HUES6 (cell line): ENCODE results near the gene RECK.

ENCODE experiments used
- H3K27ac ChIP-seq: 2 replicates; pipeline ENCODE4 v1.7.0; 2013; ENCODE audit warnings: low read depth, mild to moderate bottlenecking, low read length, inconsistent platforms
- H3K27me3 ChIP-seq: 2 replicates; pipeline ENCODE4 v1.6.1; 2013; ENCODE audit warnings: low read length; ENCODE audit not compliant: control insufficient read depth, insufficient read depth
- H3K36me3 ChIP-seq: 2 replicates; pipeline ENCODE4 v1.6.1; 2013; ENCODE audit warnings: low read length; ENCODE audit not compliant: control insufficient read depth, insufficient read depth
- H3K4me1 ChIP-seq: 2 replicates; pipeline ENCODE4 v1.6.1; 2013; ENCODE audit warnings: low read length; ENCODE audit not compliant: control insufficient read depth, insufficient read depth
- H3K4me3 ChIP-seq: 2 replicates; pipeline ENCODE4 v1.5.1; 2013; ENCODE audit warnings: low read depth, low read length
- H3K9ac ChIP-seq: one replicate; pipeline ENCODE4 v1.6.1; 2013; ENCODE audit warnings: mild to moderate bottlenecking, low read length
- H3K9me3 ChIP-seq: 2 replicates; pipeline ENCODE4 v1.6.1; 2013; ENCODE audit warnings: low read depth, low read length; ENCODE audit not compliant: control insufficient read depth, insufficient read depth

RECK gene

DNA sequence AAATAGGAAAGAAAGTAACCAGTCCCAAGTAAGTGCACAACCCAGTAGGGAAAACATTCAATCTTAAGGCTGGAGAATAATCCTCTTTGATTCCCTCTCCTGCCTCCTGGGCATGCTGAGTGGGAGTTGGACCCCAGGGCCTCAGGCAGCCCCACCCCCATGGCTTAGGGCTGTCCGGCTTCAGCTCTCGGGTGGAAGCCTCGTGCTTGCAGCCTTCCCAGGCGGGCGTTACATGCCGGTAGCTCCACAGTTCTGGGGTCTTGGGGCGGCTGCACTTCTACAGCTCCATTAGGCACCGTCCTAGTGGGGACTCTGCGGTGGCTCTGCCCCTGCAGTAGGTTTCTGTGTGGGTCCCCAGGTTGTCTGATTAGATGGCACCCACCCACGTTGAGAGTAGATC, 109.9 kb downstream of the RECK start:
- H3K4me3 ChIP-seq, result no peak overlapping the region
- H3K27me3 ChIP-seq, result peaks cover 8% of the 10 kb centered on the region; the same call in 1 of the 2 replicates
- H3K9ac ChIP-seq, result no peak overlapping the region
- H3K27ac ChIP-seq, result no peak overlapping the region
- H3K9me3 ChIP-seq, result peaks cover 9% of the 10 kb centered on the region
- no peaks in the 10 kb centered on the region for H3K36me3 ChIP-seq
- H3K4me1 ChIP-seq, result peaks cover 4% of the 10 kb centered on the region; the same call in 1 of the 2 replicates

DNA sequence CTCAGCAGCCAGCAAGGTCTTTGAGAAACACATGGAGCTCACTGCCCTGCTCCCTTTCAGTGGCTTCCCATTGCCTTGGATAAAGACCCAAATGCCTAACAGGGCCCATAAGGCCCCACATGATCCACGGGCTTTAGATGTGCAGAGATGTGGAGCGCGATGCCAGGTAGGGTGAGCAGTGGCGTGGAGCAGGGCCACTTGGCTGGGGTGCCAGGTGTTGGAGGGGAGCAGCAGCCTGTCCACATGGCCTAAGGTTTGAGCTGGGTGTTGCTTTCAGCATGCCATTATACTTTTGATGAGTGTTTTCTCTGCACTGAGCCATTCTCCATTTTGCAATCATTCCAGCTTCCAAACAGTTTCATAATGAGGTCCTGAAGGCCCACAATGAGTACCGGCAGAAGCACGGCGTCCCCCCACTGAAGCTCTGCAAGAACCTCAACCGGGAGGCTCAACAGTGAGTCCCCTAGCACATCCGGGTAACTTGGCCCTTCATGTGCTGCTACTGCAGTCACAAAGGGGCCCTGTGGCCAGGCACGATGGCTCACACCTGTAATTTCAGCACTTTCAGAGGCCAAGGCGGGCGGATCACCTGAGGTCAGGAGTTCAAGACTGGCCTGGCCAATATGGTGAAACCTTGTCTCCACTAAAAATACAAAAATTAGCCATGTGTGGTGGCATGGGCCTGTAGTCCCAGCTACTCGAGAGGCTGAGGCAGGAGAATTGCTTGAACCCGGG, 110.9 kb downstream of the RECK start:
- Histone ChIP-seq H3K9ac (no peak overlapping the region), H3K36me3 (no peaks in the 10 kb centered on the region), H3K27me3 (peaks cover 5% of the 10 kb centered on the region; the same call in 1 of the 2 replicates), H3K27ac (no peak overlapping the region), H3K9me3 (peaks cover 9% of the 10 kb centered on the region), H3K4me1 (peaks cover 4% of the 10 kb centered on the region; the same call in 1 of the 2 replicates), H3K4me3 (no peak overlapping the region)

- Histone ChIP-seq H3K27ac (no peak overlapping the region), H3K4me3 (no peak overlapping the region), H3K9me3 (peaks cover 9% of the 10 kb centered on the region), H3K4me1 (peaks cover 4% of the 10 kb centered on the region; the same call in 1 of the 2 replicates), H3K27me3 (peaks cover 5% of the 10 kb centered on the region; the same call in 1 of the 2 replicates), H3K36me3 (no peaks in the 10 kb centered on the region), H3K9ac (no peak overlapping the region)
These were observed 111.8 kb downstream of the RECK start for GRCh38 chr9:36148311-36149051.

- H3K9ac ChIP-seq, result no peak overlapping the region
- no peak overlapping the region for H3K4me3 ChIP-seq
These were observed 112.5 kb downstream of the RECK start for GRCh38 chr9:36149197-36149596.

DNA sequence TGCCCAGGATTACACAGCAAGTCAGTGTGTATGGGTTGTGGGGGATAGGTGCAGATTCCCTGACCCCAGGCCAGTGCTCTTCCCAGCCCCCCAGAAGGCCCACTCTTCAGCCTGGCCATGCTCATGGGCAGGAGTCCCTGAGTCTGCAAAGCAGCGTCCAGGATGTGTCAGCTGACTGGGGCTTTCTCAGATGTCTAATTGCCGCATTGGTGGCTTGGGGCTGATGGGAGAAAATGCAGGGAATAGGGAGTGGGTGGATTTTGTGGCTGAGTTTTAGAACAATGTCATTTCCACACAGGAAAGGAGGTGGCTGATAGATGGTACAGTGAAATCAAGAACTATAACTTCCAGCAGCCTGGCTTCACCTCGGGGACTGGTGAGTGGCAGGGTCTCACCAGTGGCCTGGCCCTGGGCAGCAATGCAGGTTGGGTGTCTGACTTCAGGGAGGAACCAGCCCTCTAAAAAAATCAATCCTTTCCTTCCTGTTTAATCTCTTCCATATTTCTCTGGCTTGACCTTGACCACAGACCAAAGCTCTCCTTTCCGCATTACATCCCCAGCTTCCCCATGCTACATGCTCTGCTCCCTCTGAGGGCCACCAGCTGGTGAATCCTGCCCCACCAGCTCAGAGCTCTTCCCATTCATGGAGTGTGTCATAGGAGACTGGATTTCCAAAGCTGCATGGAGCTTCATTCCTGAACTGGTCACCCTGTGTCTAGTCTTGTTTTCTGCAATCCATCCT, 114.0 kb downstream of the RECK start:
- no peak overlapping the region for H3K27ac ChIP-seq
- H3K4me3 ChIP-seq, result no peak overlapping the region
- no peaks in the 10 kb centered on the region for H3K27me3 ChIP-seq
- no peak overlapping the region for H3K9ac ChIP-seq
- H3K9me3 ChIP-seq, result peaks cover 3% of the 10 kb centered on the region; the same call in 1 of the 2 replicates
- H3K36me3 ChIP-seq, result no peaks in the 10 kb centered on the region
- peaks cover 4% of the 10 kb centered on the region; the same call in 1 of the 2 replicates for H3K4me1 ChIP-seq

More at GRCh38 chr9:36149197-36149596, 112.5 kb downstream of the RECK start:
- H3K36me3 ChIP-seq, result no peaks in the 10 kb centered on the region
- H3K4me1 ChIP-seq, result peaks cover 4% of the 10 kb centered on the region; the same call in 1 of the 2 replicates
- peaks cover 9% of the 10 kb centered on the region for H3K9me3 ChIP-seq
- H3K27me3 ChIP-seq, result peaks cover 3% of the 10 kb centered on the region; the same call in 1 of the 2 replicates
- H3K27ac ChIP-seq, result no peak overlapping the region

DNA sequence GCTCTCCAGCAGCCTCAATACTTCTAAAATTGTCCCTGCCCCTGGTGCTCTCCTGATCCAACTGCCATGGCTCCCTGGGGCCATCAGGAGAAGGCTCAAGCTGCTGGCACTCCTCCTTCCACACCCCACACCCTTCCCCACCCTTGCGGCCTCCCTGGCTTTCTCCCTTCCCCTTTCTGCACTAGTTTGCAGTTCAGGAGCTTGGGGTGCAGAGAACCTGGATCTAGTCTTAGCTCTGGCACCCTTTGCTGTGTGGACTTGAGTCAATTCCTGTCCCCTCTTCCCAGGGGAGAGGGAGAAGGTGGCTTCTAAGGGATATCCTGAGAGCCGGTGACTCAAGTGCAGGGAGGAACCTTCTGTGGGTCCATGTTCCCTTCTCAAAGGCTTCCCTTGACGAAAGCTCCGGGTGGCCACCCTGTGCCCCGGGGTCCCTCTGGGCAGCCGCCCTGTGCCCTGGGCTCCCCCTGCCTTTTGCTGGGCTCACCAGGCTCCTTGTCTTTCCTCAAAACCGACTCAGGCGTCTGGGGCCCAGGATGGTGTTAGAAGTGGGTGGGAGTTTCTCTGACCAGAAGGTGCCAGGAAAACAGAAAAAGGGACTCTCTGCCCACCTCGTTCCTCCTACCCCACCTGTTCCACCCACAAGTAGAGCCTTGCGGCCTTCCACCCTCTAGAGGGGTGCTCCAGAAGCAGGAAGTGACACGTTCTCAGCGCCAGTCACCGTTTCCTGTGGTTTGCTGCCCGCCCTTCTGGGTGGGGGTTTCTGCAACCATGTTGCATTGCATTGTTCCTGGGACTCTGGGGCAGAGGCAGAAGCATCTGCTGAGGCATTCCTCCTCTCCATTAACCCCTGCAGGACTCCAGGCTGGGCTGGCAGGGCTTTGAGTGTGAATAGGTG, 114.8 kb downstream of the RECK start:
- H3K4me1 ChIP-seq, result peaks cover 4% of the 10 kb centered on the region; the same call in 1 of the 2 replicates
- no peak overlapping the region for H3K27ac ChIP-seq
- peaks cover 5% of the 10 kb centered on the region; the same call in 1 of the 2 replicates for H3K36me3 ChIP-seq
- H3K4me3 ChIP-seq, result no peak overlapping the region
- no peaks in the 10 kb centered on the region for H3K27me3 ChIP-seq
- no peak overlapping the region for H3K9ac ChIP-seq
- peaks cover 5% of the 10 kb centered on the region for H3K9me3 ChIP-seq

- H3K27ac ChIP-seq, result no peak overlapping the region
- peaks cover 4% of the 10 kb centered on the region; the same call in 1 of the 2 replicates for H3K4me1 ChIP-seq
- peaks cover 5% of the 10 kb centered on the region; the same call in 1 of the 2 replicates for H3K36me3 ChIP-seq
- peaks cover 7% of the 10 kb centered on the region for H3K9me3 ChIP-seq
- H3K27me3 ChIP-seq, result no peaks in the 10 kb centered on the region
- no peak overlapping the region for H3K9ac ChIP-seq
- H3K4me3 ChIP-seq, result no peak overlapping the region
These were observed 116.2 kb downstream of the RECK start for GRCh38 chr9:36152741-36153438.

DNA sequence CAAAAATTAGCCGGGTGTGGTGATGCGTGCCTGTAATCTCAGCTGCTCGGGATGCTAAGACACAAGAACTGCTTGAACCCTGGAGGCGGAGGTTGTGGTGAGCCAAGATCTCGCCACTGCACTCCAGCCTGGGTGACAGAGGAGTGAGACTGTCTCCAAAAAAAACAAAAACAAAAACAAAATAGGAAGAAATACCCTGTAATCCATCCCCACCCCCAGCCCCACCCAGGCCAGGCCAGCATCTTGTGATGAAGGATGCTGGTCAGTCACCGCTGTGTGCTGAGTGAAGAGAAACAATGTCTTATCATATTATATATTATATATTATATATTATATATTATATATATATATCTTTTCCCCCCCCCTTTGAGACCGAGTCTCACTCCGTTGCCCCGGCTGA, 117.0 kb downstream of the RECK start:
- Histone ChIP-seq H3K9me3 (peaks cover 12% of the 10 kb centered on the region), H3K27ac (no peak overlapping the region), H3K36me3 (peaks cover 5% of the 10 kb centered on the region; the same call in 1 of the 2 replicates), H3K9ac (no peak overlapping the region), H3K4me1 (peaks cover 4% of the 10 kb centered on the region; the same call in 1 of the 2 replicates), H3K27me3 (no peaks in the 10 kb centered on the region), H3K4me3 (no peak overlapping the region)

DNA sequence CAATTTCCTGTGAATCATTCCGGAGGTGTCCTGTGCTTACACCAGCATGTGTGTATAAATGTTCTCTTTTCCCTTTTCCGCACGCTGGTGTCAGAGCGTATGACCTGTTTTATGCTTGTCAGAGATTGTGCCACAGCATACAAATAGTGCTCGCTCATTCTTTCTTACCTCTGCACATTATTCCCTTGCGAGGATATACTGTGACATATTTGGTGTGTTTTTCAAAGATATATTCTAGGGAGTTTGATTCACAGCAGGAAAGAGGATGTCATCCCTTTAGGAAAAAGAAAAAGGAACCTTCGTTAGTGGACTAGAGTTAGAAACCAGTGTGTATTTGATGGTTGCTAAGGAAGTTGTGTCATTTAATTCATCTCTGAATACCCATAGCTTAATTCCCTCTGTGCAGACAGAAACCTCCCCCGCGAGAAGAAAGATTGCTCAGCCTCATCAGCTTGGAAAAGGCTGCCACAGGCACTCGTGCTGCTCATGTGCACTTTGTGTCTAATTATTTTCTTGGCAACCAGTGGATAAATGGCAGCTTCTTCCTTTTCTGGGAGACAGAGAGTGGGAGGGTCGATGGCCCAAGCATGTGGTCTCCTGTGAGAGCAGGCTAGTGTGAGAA, 117.7 kb downstream of the RECK start:
- peaks cover 12% of the 10 kb centered on the region for H3K9me3 ChIP-seq
- no peak overlapping the region for H3K4me3 ChIP-seq
- no peaks in the 10 kb centered on the region for H3K27me3 ChIP-seq
- H3K27ac ChIP-seq, result no peak overlapping the region
- peaks cover 5% of the 10 kb centered on the region; the same call in 1 of the 2 replicates for H3K36me3 ChIP-seq
- peaks cover 4% of the 10 kb centered on the region; the same call in 1 of the 2 replicates for H3K4me1 ChIP-seq
- H3K9ac ChIP-seq, result no peak overlapping the region
